ENCODE data around the gene TFIP11. TPM values are rescaled to one million over a fixed set of nuclear protein-coding genes. Genes with fewer than 3 reads are reported as not detected.

TFIP11 gene
- total RNA-seq, 1 experiment from 2014 or later, result 26.9 TPM

- CTCF ChIA-PET, result no interaction called here
Observed at GRCh38 chr22:26527574-26528465, 15.5 kb upstream of the TFIP11 start.

DNA sequence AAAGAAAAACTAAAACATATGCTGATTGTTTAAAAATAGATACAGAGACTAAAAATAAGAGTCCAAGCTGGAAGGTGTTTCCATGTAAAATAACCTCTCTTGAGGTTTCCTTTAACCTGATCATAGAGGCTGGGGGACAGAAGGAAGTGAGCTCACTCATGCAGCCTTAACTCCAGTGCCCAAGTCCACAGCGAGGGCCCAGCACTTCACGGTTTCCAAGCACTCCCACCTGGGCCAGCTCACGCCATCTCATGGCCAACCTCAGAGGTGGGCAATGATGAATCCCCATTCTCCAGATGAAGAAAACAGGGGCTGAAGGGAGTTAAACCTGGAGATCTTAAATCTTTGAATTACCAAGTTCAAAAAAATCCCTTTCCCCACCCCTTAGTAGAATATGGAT lies 14.9 kb upstream of the TFIP11 start:
- ChIA-PET CTCF (no interaction called here), POLR2A (no interaction called here)
- Mint-ChIP-seq H3K27ac (peak overlapping the region; percentile 66), H3K4me3 (no peak overlapping the region), H3K9me3 (no peaks in the 10 kb centered on the region), H3K4me1 (no peaks in the 10 kb centered on the region), H3K27me3 (ENCODE audit: low read depth) (no peaks in the 10 kb centered on the region), H3K36me3 (peaks cover 64% of the 10 kb centered on the region)
- DNase-seq (ENCODE audit: low spot score), result no peak
- no peak for TF ChIP-seq CREB1 (CRISPR knock-in tag; IDR thresholded peaks at IDR 0.05)
- TF ChIP-seq ESRRA (CRISPR knock-in tag; IDR thresholded peaks at IDR 0.05; ENCODE audit: borderline replicate concordance), result no peak
- TF ChIP-seq ZBTB21 (CRISPR knock-in tag; IDR thresholded peaks at IDR 0.05; ENCODE audit: borderline replicate concordance), result no peak
- TF ChIP-seq, protein P1, sequence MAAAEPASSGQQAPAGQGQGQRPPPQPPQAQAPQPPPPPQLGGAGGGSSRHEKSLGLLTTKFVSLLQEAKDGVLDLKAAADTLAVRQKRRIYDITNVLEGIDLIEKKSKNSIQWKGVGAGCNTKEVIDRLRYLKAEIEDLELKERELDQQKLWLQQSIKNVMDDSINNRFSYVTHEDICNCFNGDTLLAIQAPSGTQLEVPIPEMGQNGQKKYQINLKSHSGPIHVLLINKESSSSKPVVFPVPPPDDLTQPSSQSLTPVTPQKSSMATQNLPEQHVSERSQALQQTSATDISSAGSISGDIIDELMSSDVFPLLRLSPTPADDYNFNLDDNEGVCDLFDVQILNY (CRISPR knock-in tag; IDR thresholded peaks at IDR 0.05), result no peak
- no peak for TF ChIP-seq NFATC4 (CRISPR knock-in tag; IDR thresholded peaks at IDR 0.05)
- no peak for ATAC-seq

More at GRCh38 chr22:26527574-26528465, 15.5 kb upstream of the TFIP11 start:
- peaks cover 67% of the 10 kb centered on the region for H3K36me3 Mint-ChIP-seq
- no peak overlapping the region for H3K4me3 Mint-ChIP-seq
- ATAC-seq, result no peak
- DNase-seq (ENCODE audit: low spot score), result no peak
- H3K27ac Mint-ChIP-seq, result no peak overlapping the region
- no peaks in the 10 kb centered on the region for H3K27me3 Mint-ChIP-seq (ENCODE audit: low read depth)
- no peaks in the 10 kb centered on the region for H3K9me3 Mint-ChIP-seq
- no peaks in the 10 kb centered on the region for H3K4me1 Mint-ChIP-seq
- no peak for TF ChIP-seq ZNF232 (CRISPR knock-in tag; IDR thresholded peaks at IDR 0.05)
- TF ChIP-seq E2F4 (CRISPR knock-in tag; IDR thresholded peaks at IDR 0.05; ENCODE audit: borderline replicate concordance, low read depth), result no peak
- no peak for TF ChIP-seq GABPB1 (CRISPR knock-in tag; IDR thresholded peaks at IDR 0.05)
- TF ChIP-seq ZNF396 (CRISPR knock-in tag; IDR thresholded peaks at IDR 0.05; ENCODE audit: borderline replicate concordance), result no peak
- no peak for TF ChIP-seq PREB (CRISPR knock-in tag; IDR thresholded peaks at IDR 0.05; ENCODE audit: borderline replicate concordance)
- no peak for TF ChIP-seq IRF2 (CRISPR knock-in tag; IDR thresholded peaks at IDR 0.05; ENCODE audit: borderline replicate concordance, low read depth)
- no peak for TF ChIP-seq ZNF219 (CRISPR knock-in tag; IDR thresholded peaks at IDR 0.05; ENCODE audit: borderline replicate concordance)
- no peak for TF ChIP-seq ATF1 (CRISPR knock-in tag; IDR thresholded peaks at IDR 0.05)
- no peak for TF ChIP-seq FOXP4 (CRISPR knock-in tag; IDR thresholded peaks at IDR 0.05)
- TF ChIP-seq ELF4 (CRISPR knock-in tag; IDR thresholded peaks at IDR 0.05; ENCODE audit: low read depth), result no peak
- TF ChIP-seq FOXP1 (CRISPR knock-in tag; IDR thresholded peaks at IDR 0.05; ENCODE audit: borderline replicate concordance), result no peak
- no peak for TF ChIP-seq SMAD3 (CRISPR knock-in tag; IDR thresholded peaks at IDR 0.05; ENCODE audit: borderline replicate concordance)
- POLR2A ChIA-PET, result no interaction called here
